NCI-H146 treated with DMSO at 0.1 percent for 48 hours (cell line): Measurements from ENCODE around the gene TRIP4.

ENCODE experiments used
- DNase-seq: peaks from one replicate; lab custom pipeline; 2025; ENCODE audit not compliant: unreplicated experiment; lab: John Stamatoyannopoulos, UW

The TRIP4 gene

GRCh38 chr15:64443747-64444621 is 56.3 kb downstream of the TRIP4 start:
- no peak for DNase-seq

GRCh38 chr15:64444836-64445235 is 57.2 kb downstream of the TRIP4 start:
- DNase-seq = no peak

- no peak for DNase-seq
Observed at GRCh38 chr15:64447536-64448315, 60.1 kb downstream of the TRIP4 start.

- no peak for DNase-seq
Observed at GRCh38 chr15:64452988-64453688, 65.5 kb downstream of the TRIP4 start.

DNA sequence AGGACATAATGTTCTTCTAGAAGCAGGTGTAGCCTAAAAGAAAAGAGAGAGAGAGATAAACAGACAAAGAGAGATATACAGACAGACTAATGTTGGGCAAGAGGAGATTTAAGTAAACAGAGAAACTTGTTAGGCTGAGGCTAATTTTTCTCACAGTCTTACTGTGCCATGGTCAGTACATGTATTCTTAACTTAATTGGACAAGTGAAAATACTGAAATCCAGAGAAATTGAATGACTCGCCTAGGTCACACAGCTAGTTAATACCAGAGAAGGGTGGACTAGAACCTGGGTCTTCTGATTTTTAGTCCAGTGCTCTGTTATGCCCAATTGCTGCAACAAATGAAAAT is 66.0 kb downstream of the TRIP4 start:
- no peak for DNase-seq

GRCh38 chr15:64454282-64454681 is 66.6 kb downstream of the TRIP4 start:
- DNase-seq = no peak

- no peak for DNase-seq
Observed at GRCh38 chr15:64455961-64456371, 68.3 kb downstream of the TRIP4 start.

- no peak for DNase-seq
Observed at GRCh38 chr15:64456634-64457108, 69.0 kb downstream of the TRIP4 start.

DNA sequence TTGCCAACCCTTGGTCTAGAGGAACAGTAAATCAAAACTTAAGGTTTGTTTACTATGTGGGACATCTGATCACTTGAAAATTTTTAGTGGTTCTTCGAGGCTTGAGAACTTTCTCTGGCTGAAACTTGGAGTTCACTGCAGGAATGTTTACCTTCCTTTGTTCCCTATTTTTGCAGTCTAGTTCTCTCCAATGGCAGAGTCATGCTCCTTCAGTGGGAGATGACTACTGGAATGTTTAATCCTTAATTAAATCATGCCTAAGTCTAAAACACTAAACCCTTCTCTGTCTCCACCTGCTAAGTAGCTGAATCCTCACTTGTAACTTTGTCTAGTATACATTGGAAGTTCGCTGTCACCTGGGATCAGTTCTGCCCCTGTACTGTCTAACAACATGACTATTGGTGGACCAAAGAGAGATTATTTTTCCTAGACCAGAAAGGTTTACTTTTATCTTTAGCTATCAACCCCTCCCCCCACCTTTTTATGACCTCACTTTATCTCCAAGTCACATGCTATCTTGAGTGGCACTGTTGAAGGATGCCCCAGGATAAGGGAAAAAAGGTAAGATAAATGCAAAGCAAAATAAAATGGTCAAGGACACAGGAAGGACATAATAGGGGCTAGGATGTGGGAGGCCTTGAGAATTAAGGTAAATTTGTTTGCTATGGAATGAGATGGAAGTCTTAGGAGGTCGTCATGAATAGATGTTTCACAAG is 71.6 kb downstream of the TRIP4 start:
- DNase-seq = no peak

GRCh38 chr15:64460206-64460723 is 72.6 kb downstream of the TRIP4 start, which contains the start of gene ZNF609:
Gene ZNF609 (plus strand): TSS chr15:64460578. CDS start chr15:64499420, 38,842 bp downstream.
- DNase-seq = peak; percentile 50

GRCh38 chr15:64460724-64461720 is 73.4 kb downstream of the TRIP4 start:
- DNase-seq = peak; percentile 60

DNA sequence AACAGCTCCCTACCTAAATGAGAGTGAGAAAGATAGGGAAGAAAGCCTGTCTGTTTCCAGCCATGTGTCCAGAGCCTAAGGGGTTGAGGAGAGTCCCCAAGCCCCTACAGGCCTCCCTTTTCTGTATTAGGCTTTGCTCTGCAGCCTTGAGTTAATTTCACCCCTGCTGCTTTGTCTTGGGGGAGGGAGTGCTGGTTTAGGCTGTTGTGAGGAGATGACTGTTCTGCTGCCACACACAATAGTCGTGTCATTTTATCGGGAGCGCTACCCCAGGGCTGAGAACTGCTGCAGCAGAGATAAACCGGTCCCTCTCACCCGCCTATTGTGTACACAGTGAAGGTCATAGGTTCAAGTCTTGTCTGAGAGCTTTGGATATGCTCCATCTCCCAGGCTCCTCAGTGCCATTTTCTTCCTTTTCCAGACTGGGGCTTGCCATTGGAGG is 74.1 kb downstream of the TRIP4 start:
- DNase-seq = peak; percentile 60

DNA sequence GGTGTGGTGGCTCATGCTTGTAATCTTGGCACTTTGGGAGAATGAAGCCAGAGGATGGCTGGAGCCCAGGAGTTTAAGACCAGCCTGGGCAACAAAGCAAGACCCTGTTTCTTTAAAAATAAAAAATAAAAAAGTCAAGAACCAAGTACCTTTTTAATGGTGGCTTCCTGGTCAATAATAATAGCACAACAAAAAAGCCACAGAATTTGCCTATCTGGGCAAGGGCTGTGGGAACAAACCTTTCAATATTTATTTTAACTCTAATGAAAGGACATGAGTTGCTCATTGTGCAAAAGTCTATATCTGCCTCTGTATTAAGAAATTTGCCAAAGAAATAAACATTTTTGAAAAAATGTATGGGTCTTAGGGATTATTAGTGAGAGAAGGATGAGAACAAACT is 74.9 kb downstream of the TRIP4 start:
- DNase-seq = no peak

DNA sequence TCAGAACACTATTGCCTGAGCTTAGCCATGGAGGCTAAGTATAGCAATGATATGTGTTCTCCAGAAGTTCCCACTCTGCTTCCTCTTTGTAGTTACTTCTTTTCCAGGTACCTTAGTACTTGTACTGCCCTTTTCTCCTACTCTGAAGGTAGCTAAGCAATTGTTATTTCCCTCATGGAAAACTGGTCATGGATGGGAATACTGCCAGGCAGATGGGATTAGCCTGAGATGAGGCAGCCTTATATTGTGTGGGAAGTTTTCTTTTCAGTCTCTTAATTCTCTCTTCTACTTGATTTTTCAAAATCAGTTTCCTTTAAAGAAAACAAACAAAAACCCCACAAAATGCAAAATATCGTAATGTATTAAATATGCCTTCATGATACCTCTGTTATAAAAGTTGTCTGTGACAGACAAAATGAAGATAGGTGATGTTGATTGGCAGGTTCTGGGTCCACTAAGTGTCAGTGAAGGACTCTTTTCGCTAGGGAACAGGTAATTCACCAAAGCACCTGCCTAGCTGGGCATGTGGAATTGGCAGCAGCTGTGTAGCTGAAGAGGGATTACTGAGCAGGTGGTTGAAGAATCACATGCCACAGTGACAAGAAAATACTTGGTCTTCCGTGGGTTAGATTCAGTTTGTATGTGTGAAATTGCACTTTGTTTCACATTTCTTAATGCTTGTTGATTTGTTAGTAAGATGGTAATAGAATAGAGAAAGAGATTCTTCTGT is 76.8 kb downstream of the TRIP4 start:
- DNase-seq = peak; percentile 8

DNA sequence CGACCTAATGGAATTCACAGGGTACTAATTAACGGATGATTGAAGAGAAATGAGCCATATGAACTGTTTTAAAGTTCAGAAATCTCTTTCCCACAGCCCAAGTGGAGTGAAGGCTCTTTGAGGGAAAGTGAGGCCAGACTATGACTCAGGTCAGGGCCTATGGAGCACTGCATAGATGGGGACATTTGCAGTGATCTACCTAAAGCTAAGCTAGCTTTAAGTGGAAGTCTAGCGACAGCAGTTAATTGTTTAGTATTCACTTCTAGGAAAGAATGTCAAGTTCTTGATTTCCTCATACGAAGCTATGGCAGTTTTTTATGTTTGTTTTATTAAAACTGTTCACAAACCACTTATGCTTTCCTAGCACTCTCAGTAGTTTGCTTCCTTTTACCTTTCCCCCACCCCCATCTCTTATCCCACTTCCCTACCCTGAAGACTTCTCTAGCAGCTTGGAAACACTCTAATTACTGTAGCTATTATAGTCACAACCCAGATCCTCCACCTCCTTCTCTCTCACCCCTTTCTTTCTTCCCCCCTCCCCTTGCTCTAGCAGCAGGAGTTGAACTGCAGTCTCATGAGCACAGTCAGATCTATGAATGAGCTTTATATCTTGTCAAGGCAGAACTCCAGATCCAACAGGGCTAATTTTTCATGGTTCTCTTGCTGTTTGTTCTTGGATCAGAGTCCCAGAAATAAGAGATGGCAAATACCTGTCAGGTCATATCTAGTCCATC is 78.9 kb downstream of the TRIP4 start:
- DNase-seq = no peak

DNA sequence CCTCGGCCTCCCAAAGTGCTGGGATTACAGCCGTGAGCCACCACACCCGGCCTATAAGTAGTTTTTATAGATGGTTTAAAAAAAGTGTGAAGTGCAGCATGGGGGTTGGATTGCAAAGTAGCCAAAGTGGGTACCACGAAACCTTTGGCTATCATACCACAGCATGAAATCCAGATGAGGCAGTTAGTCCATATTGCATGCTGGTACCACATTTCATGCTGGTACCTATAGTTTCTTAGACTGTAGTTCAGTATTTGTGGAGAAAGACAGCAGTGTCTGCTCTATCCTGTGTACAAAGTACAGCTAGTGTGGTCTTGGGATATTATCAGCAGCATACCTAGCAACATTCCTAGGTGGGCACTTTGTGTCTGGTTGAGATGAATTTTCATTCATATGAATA is 84.5 kb downstream of the TRIP4 start:
- no peak for DNase-seq

- no peak for DNase-seq
Observed at GRCh38 chr15:64474846-64475245, 87.2 kb downstream of the TRIP4 start.

- no peak for DNase-seq
Observed at GRCh38 chr15:64476550-64476949, 88.9 kb downstream of the TRIP4 start.
